Heart left ventricle (tissue), 16 donors: ENCODE results near the gene MGST2. TPM values are rescaled to one million over a fixed set of nuclear protein-coding genes. Genes with fewer than 3 reads are reported as not detected.
"Not testable (repeated sequence)": the region's sequence is repeated elsewhere in the genome, so short reads cannot be mapped to it uniquely, and the experiment has no call there.

Source experiments
- ATAC-seq, 4 donors: fragments of 200-7000 bp; cut with Tn5 transposase; one replicate each; pipeline ENCODE4 v1.9.1; 2020 to 2022; ENCODE audit warnings: moderate library complexity in 4 of 4, mild to moderate bottlenecking in 3 of 4, moderate number of reproducible peaks in 1 of 4
- DNase-seq, 5 donors: peaks; one replicate each; pipeline ENCODE4 v3.0.0-alpha.2; 2020
- H3K27ac ChIP-seq, 12 donors: fragments of 200-600 bp; sonication (generic) in 4 of 12; one replicate each; pipeline versions ENCODE4 v1.5.0 to v1.8.0; 2016 to 2022; ENCODE audit warnings: mild to moderate bottlenecking in 2 of 12
- H3K27me3 ChIP-seq, 9 donors: fragments of 200-600 bp; sonication (generic) in 2 of 9; one replicate each; pipeline versions ENCODE4 v1.5.1 to v1.8.0; 2016 to 2022; ENCODE audit warnings: mild to moderate bottlenecking in 3 of 9
- H3K36me3 ChIP-seq, 9 donors: fragments of 200-600 bp; sonication (generic) in 2 of 9; one replicate each; pipeline versions ENCODE4 v1.5.0 to v1.8.0; 2018 to 2022; ENCODE audit warnings: mild to moderate bottlenecking in 2 of 9
- H3K4me1 ChIP-seq, 12 donors: fragments of 200-600 bp; sonication (generic) in 4 of 12; one replicate each; pipeline versions ENCODE4 v1.5.0 to v1.8.0; 2016 to 2022; ENCODE audit warnings: mild to moderate bottlenecking in 3 of 12
- H3K4me3 ChIP-seq, 12 donors: fragments of 200-600 bp; sonication (generic) in 4 of 12; one replicate each; pipeline versions ENCODE4 v1.5.0 to v1.8.0; 2017 to 2022; ENCODE audit warnings: mild to moderate bottlenecking in 9 of 12, moderate library complexity in 4 of 12
- H3K9me3 ChIP-seq, 12 donors: fragments of 200-600 bp; sonication (generic) in 4 of 12; one replicate each; pipeline versions ENCODE4 v1.5.0 to v1.8.0; 2016 to 2022; ENCODE audit warnings: mild to moderate bottlenecking in 1 of 12
- CTCF ChIP-seq, 12 donors: fragments of 200-600 bp; sonication (generic) in 4 of 12; IDR thresholded peaks; one replicate each; pipeline versions ENCODE4 v1.5.0 to v1.8.0; 2018 to 2022; ENCODE audit warnings: antibody characterized with exemption in 12 of 12, mild to moderate bottlenecking in 5 of 12
- POLR2A ChIP-seq, 2 donors: fragments of 450-650 bp; IDR thresholded peaks; one replicate each; pipeline ENCODE4 v1.6.1; 2017; ENCODE audit warnings: antibody characterized with exemption in 2 of 2, mild to moderate bottlenecking in 2 of 2, moderate library complexity in 2 of 2
- WGBS, 4 donors: extraction: QIAGEN DNeasy Blood & Tissue Kit in 2 of 4; methylation state at CpG; one replicate each; pipeline versions ENCODE4 v1.1.5 to v1.1.7; 2013 to 2018; 5-methylcytosine and 5-hydroxymethylcytosine counted together
- intact Hi-C, 10 donors: fragments of 100-400 bp; cut with DNase I; formaldehyde crosslinking; loops; one replicate each; pipeline versions ENCODE4 v1.11.1 to v1.14.2; 2022
- polyA plus RNA-seq, 2 donors: library from polyadenylated mRNA; stranded (reverse); fragments of 200-250 nt; gene quantifications; one replicate each; pipeline ENCODE4 v1.2.3, GENCODE V29; 2013
- total RNA-seq, 9 donors: library from RNA; depleted of rRNA in 2 of 9; stranded (reverse); fragments of >200 nt in 2 of 9; fragmentation: NEBNext Ultra II Directional in 3 of 9; extraction: Animal tissue kit (Norgen Biotek cat#: 25700) in 3 of 9; gene quantifications; one replicate each; pipeline versions ENCODE4 v1.1.0 to v1.2.4, GENCODE V29; 2016 to 2023
- donor health status: ischemic (EF 13 %, LVEDD 7.1; RV severe dilation, severe dysfunction).
- donor health status: healthy with polysubstance abuse.
- donor health status: DM: no; HTN: yes; CAD: no.
- donor health status: DM: no; HTN: no; CAD: no.
- donor health status: ischemic (EF 25% LVEDD 6.9; RV normal size, moderate dysfunction).
- donor health status: ischemic (EF 25% LVEDD 5.7; RV mildly dilated, moderate dysfunction).
- donor health status: healthy.
- donor health status: DM: yes; HTN: yes; CAD: no.
- donor health status: ischemic (EF 35%, LVEDD 5.7; RV mildly dilated, moderate dysfunction).
- donor health status: nonischemic (EF 11% LVEDD 7.7; RV severe dilation, severe dysfunction).
- donor health status: DM: yes; HTN: yes; CAD: no.
- donor health status: PGD.
- donor health status: ischemic (EF 29% LVEDD 5.4; RV normal size, mild dysfunction).
- donor health status: nonischemic (EF 23%, LVEDD 6.1; RV moderate dilation, normal function).

MGST2 gene
- total and polyA plus RNA-seq, 11 donors: 86.6 to 209 (median 105) TPM

GRCh38 chr4:139698167-139698925 is 32.7 kb downstream of the MGST2 start:
- H3K27ac ChIP-seq, DNase-seq: not testable (repeated sequence)
- H3K36me3 ChIP-seq: peaks cover 0 to 57% (median 37%) of the 10 kb centered on the region in 9 donors

GRCh38 chr4:139700568-139700967 is 34.9 kb downstream of the MGST2 start:
- 89 to 93% (median 90%) methylated on average over 5 of the region's 5 CpGs for WGBS, 4 donors
- Histone ChIP-seq H3K4me3 (no peak overlapping the region), H3K27ac (no peak overlapping the region), H3K36me3 (peaks cover 0 to 73% (median 51%) of the 10 kb centered on the region in 9 donors), H3K9me3 (peaks cover 0 to 10% (median 0%) of the 10 kb centered on the region in 12 donors), H3K4me1 (no peaks in the 10 kb centered on the region), H3K27me3 (no peaks in the 10 kb centered on the region)
- intact Hi-C loops: no loop called here
- DNase-seq (no peak), ATAC-seq (no peak)
- TF ChIP-seq POLR2A (IDR thresholded peaks at IDR 0.05) (no peak), CTCF (IDR thresholded peaks at IDR 0.05) (no peak)

More at GRCh38 chr4:139698167-139698925, 32.7 kb downstream of the MGST2 start:
- H3K4me1 ChIP-seq, ATAC-seq, H3K27me3 ChIP-seq, H3K4me3 ChIP-seq, intact Hi-C loops: not testable (repeated sequence)
- peak in 1 of 12 donors; percentile 11 for TF ChIP-seq CTCF (IDR thresholded peaks at IDR 0.05)
- H3K9me3 ChIP-seq: peaks cover 0 to 10% (median 0%) of the 10 kb centered on the region in 12 donors
- WGBS, 4 donors: 92 to 97% (median 95%) methylated on average over 11 to 18 of the region's 25 CpGs

- peaks cover 0 to 5% (median 1%) of the 10 kb centered on the region in 12 donors for H3K4me1 ChIP-seq
- ATAC-seq (no peak), DNase-seq (no peak)
- peaks cover 0 to 58% (median 43%) of the 10 kb centered on the region in 9 donors for H3K36me3 ChIP-seq
- WGBS, 4 donors: 94 to 98% (median 97%) methylated on average over 4 of the region's 4 CpGs
- intact Hi-C loops: no loop called here
- H3K9me3 ChIP-seq: peaks cover 0 to 4% (median 0%) of the 10 kb centered on the region in 12 donors
- H3K27me3 ChIP-seq: no peaks in the 10 kb centered on the region
- no peak overlapping the region for H3K4me3 ChIP-seq
- TF ChIP-seq POLR2A (IDR thresholded peaks at IDR 0.05) (no peak), CTCF (IDR thresholded peaks at IDR 0.05) (peak in 1 of 12 donors; percentile 16)
- no peak overlapping the region for H3K27ac ChIP-seq
These were observed 39.4 kb downstream of the MGST2 start for GRCh38 chr4:139704915-139705485.

GRCh38 chr4:139709660-139710059 is 44.0 kb downstream of the MGST2 start:
- peaks cover 0 to 47% (median 21%) of the 10 kb centered on the region in 12 donors for H3K4me1 ChIP-seq
- DNase-seq (no peak), ATAC-seq (no peak)
- H3K36me3 ChIP-seq: peaks cover 0 to 29% (median 16%) of the 10 kb centered on the region in 9 donors
- intact Hi-C loops: no loop called here
- H3K27ac ChIP-seq: no peak overlapping the region
- no peaks in the 10 kb centered on the region for H3K27me3 ChIP-seq
- H3K9me3 ChIP-seq: peaks cover 0 to 4% (median 0%) of the 10 kb centered on the region in 12 donors
- no peak for TF ChIP-seq POLR2A (IDR thresholded peaks at IDR 0.05)
- TF ChIP-seq CTCF (IDR thresholded peaks at IDR 0.05): no peak
- 94 to 95% (median 95%) methylated on average over 1 of the region's 1 CpG for WGBS, 4 donors
- H3K4me3 ChIP-seq: no peak overlapping the region
